ENCODE results near the gene GP5.

The GP5 gene

GRCh38 chr3:194397757-194398312 lies 1.2 kb downstream of the GP5 start:
- no peak for DNase-seq (ENCODE audit: low read depth in 2 of 2)

- DNase-seq (ENCODE audit: low read depth in 2 of 2) = no peak
These were observed 2.0 kb downstream of the GP5 start for GRCh38 chr3:194396859-194397756.

GRCh38 chr3:194396539-194396858 lies 2.6 kb downstream of the GP5 start:
- DNase-seq (ENCODE audit: low read depth in 2 of 2) = no peak

GRCh38 chr3:194395778-194396538 lies 3.1 kb downstream of the GP5 start:
- DNase-seq (ENCODE audit: low read depth in 2 of 2) = peak; percentile 31 to 33

GRCh38 chr3:194395212-194395611 lies 3.9 kb downstream of the GP5 start:
- peak; percentile 35 to 38 for DNase-seq (ENCODE audit: low read depth in 2 of 2)

- DNase-seq (ENCODE audit: low read depth in 2 of 2) = no peak
These were observed 6.5 kb downstream of the GP5 start for GRCh38 chr3:194392576-194392975.

- no peak for DNase-seq (ENCODE audit: low read depth in 2 of 2)
These were observed 8.2 kb downstream of the GP5 start for GRCh38 chr3:194390835-194391234.

- no peak for DNase-seq (ENCODE audit: low read depth in 2 of 2)
These were observed 9.8 kb downstream of the GP5 start for GRCh38 chr3:194389269-194389668.

GRCh38 chr3:194387926-194388418 lies 11.1 kb downstream of the GP5 start:
- no peak for DNase-seq (ENCODE audit: low read depth in 2 of 2)

GRCh38 chr3:194387276-194387675 lies 11.8 kb downstream of the GP5 start:
- no peak for DNase-seq (ENCODE audit: low read depth in 2 of 2)

GRCh38 chr3:194386648-194387047 lies 12.4 kb downstream of the GP5 start:
- no peak for DNase-seq (ENCODE audit: low read depth in 2 of 2)

- no peak for DNase-seq (ENCODE audit: low read depth in 2 of 2)
These were observed 13.0 kb downstream of the GP5 start for GRCh38 chr3:194386066-194386465.

- no peak for DNase-seq (ENCODE audit: low read depth in 2 of 2)
These were observed 14.5 kb downstream of the GP5 start for GRCh38 chr3:194384569-194385001.

GRCh38 chr3:194384156-194384555 lies 14.9 kb downstream of the GP5 start:
- DNase-seq (ENCODE audit: low read depth in 2 of 2) = no peak

GRCh38 chr3:194383276-194383940 lies 15.7 kb downstream of the GP5 start:
- DNase-seq (ENCODE audit: low read depth in 2 of 2) = no peak

GRCh38 chr3:194382892-194383223 lies 16.2 kb downstream of the GP5 start:
- no peak for DNase-seq (ENCODE audit: low read depth in 2 of 2)

GRCh38 chr3:194382196-194382891 lies 16.7 kb downstream of the GP5 start:
- DNase-seq (ENCODE audit: low read depth in 2 of 2) = no peak

- no peak for DNase-seq (ENCODE audit: low read depth in 2 of 2)
These were observed 17.6 kb downstream of the GP5 start for GRCh38 chr3:194381460-194381875.

- no peak for DNase-seq (ENCODE audit: low read depth in 2 of 2)
These were observed 18.7 kb downstream of the GP5 start for GRCh38 chr3:194380326-194380725.

GRCh38 chr3:194379651-194380050 lies 19.4 kb downstream of the GP5 start:
- no peak for DNase-seq (ENCODE audit: low read depth in 2 of 2)

GRCh38 chr3:194379231-194379630 lies 19.8 kb downstream of the GP5 start:
- DNase-seq (ENCODE audit: low read depth in 2 of 2) = no peak
